GM23248 (cell line): Measurements from ENCODE around the gene PADI1.

Source experiments
- EZH2 ChIP-seq: fragments of 200-600 bp; sonication (generic); IDR thresholded peaks from 2 replicates; pipeline ENCODE4 v1.6.1; 2018; ENCODE audit warnings: antibody characterized with exemption, mild to moderate bottlenecking; ENCODE audit not compliant: insufficient read depth, poor library complexity, severe bottlenecking
- EZH2phosphoT487 ChIP-seq: fragments of 200-600 bp; sonication (generic); IDR thresholded peaks from 2 replicates; pipeline ENCODE4 v1.6.1; 2018; ENCODE audit warnings: antibody characterized with exemption, moderate library complexity, mild to moderate bottlenecking, low read depth; ENCODE audit not compliant: insufficient read depth

- TF ChIP-seq EZH2phosphoT487 (no peak), EZH2 (no peak)
These were observed 13.0 kb upstream of the PADI1 start for GRCh38 chr1:17191990-17192242.
